IPS DF 6.9 (cell line): Measurements from ENCODE around the gene MCOLN1.

ENCODE experiments used
- DNase-seq: peaks from one replicate; pipeline ENCODE4 v3.0.0-alpha.2; 2013; ENCODE audit warnings: low read depth, low spot score
- H3K27ac ChIP-seq: one replicate; pipeline ENCODE4 v1.5.1; 2013; ENCODE audit warnings: low read length, control low read depth
- H3K27me3 ChIP-seq: 2 replicates; pipeline ENCODE4 v1.6.1; 2013; ENCODE audit warnings: mild to moderate bottlenecking, low read length; ENCODE audit not compliant: control insufficient read depth, insufficient read depth
- H3K36me3 ChIP-seq: 2 replicates; pipeline ENCODE4 v1.6.1; 2013; ENCODE audit warnings: low read length; ENCODE audit not compliant: control insufficient read depth, insufficient read depth
- H3K4me1 ChIP-seq: 2 replicates; pipeline ENCODE4 v1.6.1; 2013; ENCODE audit warnings: low read length; ENCODE audit not compliant: control insufficient read depth, insufficient read depth
- H3K4me3 ChIP-seq: 2 replicates; pipeline ENCODE4 v1.5.1; 2013; ENCODE audit warnings: mild to moderate bottlenecking, low read length
- H3K9me3 ChIP-seq: 2 replicates; pipeline ENCODE4 v1.6.1; 2013; ENCODE audit warnings: low read length, inconsistent platforms; ENCODE audit not compliant: control insufficient read depth, insufficient read depth
- WGBS: extraction: QIAGEN DNeasy Blood & Tissue Kit; methylation state at CpG from one replicate; pipeline ENCODE4 v1.1.7; 2013; ENCODE audit warnings: mixed read lengths, missing lambda C conversion rate; ENCODE audit not compliant: insufficient read length, insufficient coverage; 5-methylcytosine and 5-hydroxymethylcytosine counted together

Gene MCOLN1

DNA sequence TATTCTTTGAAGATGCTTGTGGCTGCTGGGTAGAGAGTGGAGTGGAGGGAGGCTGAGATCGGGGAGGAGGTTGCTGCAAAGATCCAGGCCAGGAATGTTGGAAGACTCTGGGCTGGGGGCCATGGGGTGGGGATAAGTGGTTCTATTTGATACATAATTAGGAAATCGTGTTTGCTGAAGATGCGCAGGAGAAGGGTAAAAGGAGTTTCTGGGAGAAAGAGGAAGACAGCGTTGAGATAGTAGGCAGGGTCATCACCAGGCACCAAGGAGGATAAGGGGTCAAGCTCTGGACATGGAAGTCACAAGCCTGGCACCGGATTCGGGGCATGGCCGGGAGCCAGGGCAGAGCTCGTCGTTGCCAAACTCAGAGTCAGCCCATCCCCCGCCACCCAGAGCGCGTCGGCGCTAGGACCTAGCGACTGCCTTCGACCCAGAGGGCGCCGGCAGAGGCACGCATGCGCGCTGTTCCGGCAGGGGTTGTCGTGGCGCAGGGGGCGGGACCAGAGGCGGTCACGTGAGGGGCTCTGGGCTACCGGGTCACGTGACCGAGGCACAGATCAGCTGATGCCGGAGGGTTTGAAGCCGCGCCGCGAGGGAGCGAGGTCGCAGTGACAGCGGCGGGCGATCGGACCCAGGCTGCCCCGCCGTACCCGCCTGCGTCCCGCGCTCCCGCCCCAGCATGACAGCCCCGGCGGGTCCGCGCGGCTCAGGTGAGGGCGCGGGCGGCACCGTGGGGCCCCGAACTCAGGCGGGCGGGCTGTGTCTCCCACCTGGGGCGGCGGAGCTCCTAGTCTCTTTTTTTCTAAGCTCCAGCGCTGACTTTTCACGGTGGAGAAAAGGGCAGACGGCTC lies at the start of gene MCOLN1:
Gene MCOLN1, plus strand, starts transcription at position 553 of the 851 bp plus-strand sequence. Its CDS starts 127 bp downstream, at position 680.
- peaks cover 14% of the 10 kb centered on the region; the same call in 1 of the 2 replicates for H3K36me3 ChIP-seq
- H3K9me3 ChIP-seq: no peaks in the 10 kb centered on the region
- H3K4me1 ChIP-seq: 0 out of 2 replicates have a peak, but pooled peaks cover 1% of the 10 kb centered on the region
- no peak within 1 kb of the TSS for H3K27ac ChIP-seq
- DNase-seq: no peak
- peak within 1 kb of the TSS; percentile 77 for H3K4me3 ChIP-seq
- no CpG with 5 or more reads among the region's 65 CpGs for WGBS
- H3K27me3 ChIP-seq: no peaks in the 10 kb centered on the region

DNA sequence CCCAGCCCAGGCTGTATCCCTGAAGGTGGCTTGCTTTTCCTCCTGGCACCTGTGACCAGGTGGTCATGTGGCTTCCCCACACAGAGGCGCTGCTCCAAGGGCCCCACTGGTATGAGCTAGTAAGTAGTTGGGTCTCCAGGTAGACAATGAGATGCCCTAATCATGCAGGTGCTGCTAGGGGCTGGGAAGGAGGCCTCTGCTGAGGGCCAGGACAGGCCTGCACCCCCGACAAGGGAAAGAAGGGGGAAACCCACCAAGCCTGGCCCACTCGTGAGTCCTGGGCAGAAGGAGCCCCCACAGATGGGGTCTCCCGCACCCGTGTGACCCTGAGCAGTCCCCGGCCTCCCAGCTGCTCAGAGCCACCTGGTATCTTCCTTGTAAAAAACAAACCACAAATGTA lies 46.8 kb upstream of the MCOLN1 start:
- H3K27ac ChIP-seq: no peak overlapping the region
- no peak overlapping the region for H3K4me3 ChIP-seq
- peaks cover 2% of the 10 kb centered on the region; the same call in 1 of the 2 replicates for H3K4me1 ChIP-seq
- no peak for DNase-seq
- WGBS: no CpG with 5 or more reads among the region's 6 CpGs
- H3K9me3 ChIP-seq: no peaks in the 10 kb centered on the region
- H3K36me3 ChIP-seq: 0 out of 2 replicates have a peak, but pooled peaks cover 4% of the 10 kb centered on the region
- no peaks in the 10 kb centered on the region for H3K27me3 ChIP-seq

DNA sequence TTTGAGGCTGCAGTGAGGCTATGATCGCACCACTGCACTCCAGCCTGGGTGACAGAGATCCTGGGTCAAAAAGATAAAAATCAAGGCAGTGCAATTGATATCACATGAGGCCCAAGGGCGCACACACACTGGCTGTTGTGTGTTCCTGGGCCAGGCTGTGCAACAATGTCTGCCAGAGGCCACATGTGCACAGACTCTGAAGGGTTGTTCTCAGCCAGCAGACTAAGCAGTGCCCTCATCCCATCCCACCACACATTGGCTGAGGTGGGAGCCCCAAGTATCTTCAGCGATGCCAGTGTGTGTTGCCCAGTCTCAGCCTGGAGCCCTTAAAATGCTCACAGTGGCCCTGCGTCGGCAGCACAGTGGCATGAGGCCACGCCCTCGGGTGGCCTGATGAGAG lies 46.2 kb upstream of the MCOLN1 start:
- no peak overlapping the region for H3K4me3 ChIP-seq
- H3K4me1 ChIP-seq: peaks cover 2% of the 10 kb centered on the region; the same call in 1 of the 2 replicates
- H3K27me3 ChIP-seq: no peaks in the 10 kb centered on the region
- H3K27ac ChIP-seq: no peak overlapping the region
- 0 out of 2 replicates have a peak, but pooled peaks cover 4% of the 10 kb centered on the region for H3K36me3 ChIP-seq
- no peak for DNase-seq
- H3K9me3 ChIP-seq: no peaks in the 10 kb centered on the region
- no CpG with 5 or more reads among the region's 7 CpGs for WGBS

DNA sequence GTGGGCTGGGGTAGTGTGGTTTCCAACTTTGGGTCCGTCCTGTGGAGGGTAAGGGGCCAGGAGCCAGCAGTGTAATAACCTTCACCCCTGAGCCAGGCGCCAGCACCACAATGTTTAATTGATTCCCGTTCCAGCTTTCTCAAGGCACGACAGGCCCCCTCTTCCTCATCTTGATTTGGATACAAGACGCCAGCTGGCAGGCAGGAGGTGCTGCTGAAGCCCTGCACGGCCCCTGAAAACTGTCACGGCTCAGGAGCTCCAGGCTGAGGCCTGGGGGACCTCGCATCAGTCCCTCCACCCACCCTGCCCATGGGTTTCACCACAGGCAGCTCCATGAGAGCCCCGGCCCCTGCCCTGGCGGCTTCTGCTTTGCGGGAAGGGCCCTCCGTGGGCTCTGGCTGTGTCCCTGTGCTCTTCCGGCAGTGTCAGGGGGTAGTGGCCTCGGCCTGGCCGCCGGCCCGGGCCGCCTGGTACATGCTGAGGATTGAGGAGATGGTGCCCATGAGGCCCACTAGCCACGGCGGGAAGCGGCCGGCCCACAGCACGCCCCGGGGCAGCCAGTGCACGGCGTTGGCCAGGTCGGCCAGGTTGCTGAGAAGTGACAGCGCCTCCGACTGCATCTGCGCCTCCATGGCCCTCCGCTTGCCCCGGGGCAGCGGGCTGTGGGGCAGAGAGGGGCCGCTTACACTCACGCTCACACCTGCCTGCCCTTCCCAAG lies 45.5 kb upstream of the MCOLN1 start:
- WGBS: no CpG with 5 or more reads among the region's 35 CpGs
- H3K36me3 ChIP-seq: 0 out of 2 replicates have a peak, but pooled peaks cover 4% of the 10 kb centered on the region
- no peak for DNase-seq
- H3K4me1 ChIP-seq: peaks cover 2% of the 10 kb centered on the region; the same call in 1 of the 2 replicates
- H3K27ac ChIP-seq: no peak overlapping the region
- no peaks in the 10 kb centered on the region for H3K27me3 ChIP-seq
- H3K4me3 ChIP-seq: no peak overlapping the region
- no peaks in the 10 kb centered on the region for H3K9me3 ChIP-seq

DNA sequence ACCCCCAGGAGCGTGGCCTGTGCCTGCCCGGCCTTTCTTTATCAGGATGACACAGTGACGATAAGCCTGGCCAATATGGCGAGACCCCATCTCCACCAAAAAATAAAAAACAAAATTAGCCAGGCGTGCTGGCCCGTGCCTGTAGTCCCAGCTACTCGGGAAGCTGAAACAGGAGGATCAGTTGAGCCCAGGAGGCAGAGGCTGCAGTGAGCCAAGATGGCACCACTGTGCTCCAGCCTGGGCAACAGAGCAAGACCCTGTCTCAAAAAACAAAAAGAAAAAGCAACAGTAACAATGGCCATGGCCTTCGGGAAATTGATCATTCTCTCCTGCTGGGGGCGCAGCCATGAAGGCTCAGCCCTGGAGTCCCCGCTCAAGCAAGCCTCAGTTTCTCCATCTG lies 44.7 kb upstream of the MCOLN1 start:
- DNase-seq: no peak
- no peaks in the 10 kb centered on the region for H3K27me3 ChIP-seq
- peaks cover 5% of the 10 kb centered on the region for H3K4me1 ChIP-seq
- no peak overlapping the region for H3K27ac ChIP-seq
- 0 out of 2 replicates have a peak, but pooled peaks cover 4% of the 10 kb centered on the region for H3K36me3 ChIP-seq
- no peak overlapping the region for H3K4me3 ChIP-seq
- no CpG with 5 or more reads among the region's 10 CpGs for WGBS
- H3K9me3 ChIP-seq: no peaks in the 10 kb centered on the region

DNA sequence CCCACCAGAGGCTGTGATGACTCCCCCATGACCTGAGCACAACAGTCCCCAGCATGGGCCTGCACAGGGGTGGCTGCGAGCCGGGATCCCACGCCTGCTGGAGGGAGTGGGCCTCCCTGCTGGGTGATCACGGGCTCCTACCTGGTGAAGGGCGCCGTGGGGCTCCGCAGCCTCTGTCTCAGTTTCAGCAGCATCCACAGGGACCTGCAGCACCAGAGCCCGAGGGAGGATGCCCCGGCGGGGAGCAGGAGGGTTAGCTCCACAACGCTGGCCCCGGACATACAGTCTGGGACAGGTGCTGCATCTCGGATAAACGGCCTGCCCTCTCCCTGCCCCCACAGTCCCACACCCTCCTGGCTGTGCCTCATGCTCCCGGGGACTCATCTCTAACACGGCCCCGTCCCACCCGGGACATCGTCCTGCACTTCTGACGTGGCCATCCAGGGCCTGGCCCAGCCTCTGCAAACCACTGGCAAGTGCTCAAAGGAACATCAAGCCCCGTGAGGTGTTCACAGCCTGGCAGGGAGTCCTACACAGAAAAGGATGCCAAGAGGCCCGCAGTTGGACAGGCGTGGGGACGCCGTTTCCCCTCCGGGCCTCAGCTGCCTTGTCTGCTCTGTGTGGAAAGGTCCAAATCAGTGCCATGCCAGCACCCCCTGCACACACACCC lies 44.1 kb upstream of the MCOLN1 start:
- H3K27me3 ChIP-seq: no peaks in the 10 kb centered on the region
- 0 out of 2 replicates have a peak, but pooled peaks cover 4% of the 10 kb centered on the region for H3K36me3 ChIP-seq
- no peaks in the 10 kb centered on the region for H3K9me3 ChIP-seq
- no CpG with 5 or more reads among the region's 26 CpGs for WGBS
- H3K4me3 ChIP-seq: no peak overlapping the region
- no peak overlapping the region for H3K27ac ChIP-seq
- peaks cover 5% of the 10 kb centered on the region for H3K4me1 ChIP-seq
- DNase-seq: no peak

DNA sequence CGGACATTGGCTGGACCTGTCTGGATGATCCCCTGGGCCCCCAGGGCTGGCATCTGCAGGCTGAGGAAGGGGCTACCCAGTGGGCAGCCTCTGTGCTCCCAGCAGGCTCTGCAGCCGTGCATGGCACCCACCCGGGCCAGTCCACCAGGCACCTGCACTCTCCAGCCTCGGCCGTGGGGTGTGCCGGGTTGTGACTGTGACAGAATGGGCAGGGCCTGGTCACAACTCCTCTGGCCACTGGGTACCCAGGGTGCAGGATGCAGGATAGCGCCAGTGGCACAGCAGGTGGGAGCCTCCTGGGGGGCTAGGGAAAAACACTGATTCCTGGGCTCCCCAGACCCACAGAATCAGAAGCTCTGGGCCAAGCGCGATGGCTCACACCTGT lies 43.6 kb upstream of the MCOLN1 start:
- Histone ChIP-seq H3K27ac (no peak overlapping the region), H3K4me1 (peaks cover 5% of the 10 kb centered on the region), H3K9me3 (no peaks in the 10 kb centered on the region), H3K27me3 (no peaks in the 10 kb centered on the region), H3K4me3 (no peak overlapping the region), H3K36me3 (0 out of 2 replicates have a peak, but pooled peaks cover 4% of the 10 kb centered on the region)
- WGBS: no CpG with 5 or more reads among the region's 9 CpGs
- no peak for DNase-seq

DNA sequence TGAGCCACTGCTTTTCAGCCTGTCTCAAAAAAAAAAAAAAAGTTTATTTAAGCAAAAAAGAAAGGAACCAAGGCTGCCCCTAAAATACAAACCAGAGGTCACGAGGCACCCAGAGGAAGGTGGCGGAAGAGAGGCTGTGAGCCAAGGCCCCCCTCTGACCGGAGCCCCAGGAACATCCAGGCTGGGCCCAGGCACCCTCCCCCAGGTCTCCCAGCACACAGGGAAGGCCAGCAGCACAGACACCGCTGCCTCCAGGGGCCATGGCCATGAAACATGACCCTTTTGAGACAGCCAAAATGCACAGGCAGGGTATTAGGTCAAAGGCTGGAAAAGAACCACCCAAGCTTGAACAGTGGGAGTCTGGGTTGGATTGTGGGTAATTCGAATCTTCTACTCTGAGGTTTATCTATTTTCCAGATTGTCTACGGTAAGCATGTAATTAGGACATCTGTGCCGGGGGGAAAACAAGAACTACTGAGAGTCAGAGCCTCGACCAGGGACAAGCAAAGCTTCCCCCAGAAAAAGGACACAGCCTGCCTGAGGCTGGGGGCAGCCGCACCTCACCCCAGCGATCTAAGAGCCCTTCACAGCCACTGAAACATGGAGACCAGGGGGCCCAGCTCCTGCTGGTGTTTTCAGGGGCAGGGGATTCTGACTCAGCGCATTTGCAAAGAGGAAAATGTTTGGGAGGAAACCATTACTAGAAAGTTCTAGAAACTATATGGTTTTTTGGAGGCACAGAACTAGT lies 42.0 kb upstream of the MCOLN1 start:
- H3K4me3 ChIP-seq: no peak overlapping the region
- peaks cover 5% of the 10 kb centered on the region for H3K4me1 ChIP-seq
- no peaks in the 10 kb centered on the region for H3K27me3 ChIP-seq
- DNase-seq: no peak
- H3K27ac ChIP-seq: no peak overlapping the region
- no CpG with 5 or more reads among the region's 11 CpGs for WGBS
- no peaks in the 10 kb centered on the region for H3K9me3 ChIP-seq
- 0 out of 2 replicates have a peak, but pooled peaks cover 4% of the 10 kb centered on the region for H3K36me3 ChIP-seq

DNA sequence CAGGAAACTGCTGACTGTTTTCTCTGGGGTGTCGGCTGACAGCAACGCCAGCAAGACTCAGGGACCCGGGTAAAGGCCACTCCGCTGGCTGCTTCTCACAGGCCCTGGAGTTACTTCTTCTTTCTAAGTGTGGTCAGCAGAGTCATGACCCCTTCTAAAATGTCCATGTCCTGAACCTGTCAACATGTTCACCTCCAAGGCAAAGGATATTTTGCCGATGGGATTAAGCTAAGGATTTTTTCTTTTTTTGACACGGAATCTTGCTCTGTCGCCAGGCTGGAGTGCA lies 41.5 kb upstream of the MCOLN1 start:
- no peak for DNase-seq
- Histone ChIP-seq H3K27me3 (no peaks in the 10 kb centered on the region), H3K36me3 (0 out of 2 replicates have a peak, but pooled peaks cover 4% of the 10 kb centered on the region), H3K4me3 (no peak overlapping the region), H3K4me1 (peaks cover 5% of the 10 kb centered on the region), H3K27ac (no peak overlapping the region), H3K9me3 (no peaks in the 10 kb centered on the region)
- no CpG with 5 or more reads among the region's 7 CpGs for WGBS
